ENCODE results near the gene DDX59. TPM values are rescaled to one million over a fixed set of nuclear protein-coding genes. Genes with fewer than 3 reads are reported as not detected.

Gene DDX59
- total and polyA plus RNA-seq, 9 of the 15 experiments (the other 6 are each of a cell fraction or from before 2014, with no cell fraction given): 8.3 to 30.4 (median 19.8) TPM

GRCh38 chr1:200620273-200621131 lies 49.2 kb downstream of the DDX59 start, which contains the start of gene KIF14 (continued):
- TF ChIP-seq TEAD4 (IDR thresholded peaks at IDR 0.05; ENCODE audit: low read length): 0 out of 2 replicates have a peak, but pooled peaks have one; percentile 5
- peak; percentile 82; the same call in 1 of the 2 replicates for TF ChIP-seq TEAD4 (CRISPR knock-in tag; IDR thresholded peaks at IDR 0.05; ENCODE audit: borderline replicate concordance)
- TF ChIP-seq KLF1 (tag; IDR thresholded peaks at IDR 0.05): peak; percentile 90
- peak; percentile 92 for TF ChIP-seq ARID4B (CRISPR knock-in tag; IDR thresholded peaks at IDR 0.05)
- TF ChIP-seq MCM7 (IDR thresholded peaks at IDR 0.05): no peak
- TF ChIP-seq, protein P1, sequence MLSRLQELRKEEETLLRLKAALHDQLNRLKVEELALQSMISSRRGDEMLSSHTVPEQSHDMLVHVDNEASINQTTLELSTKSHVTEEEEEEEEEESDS (CRISPR knock-in tag; IDR thresholded peaks at IDR 0.05): no peak
- TF ChIP-seq NR1H2 (CRISPR knock-in tag; IDR thresholded peaks at IDR 0.05): no peak
- TF ChIP-seq KAT8 (IDR thresholded peaks at IDR 0.05; ENCODE audit: low read depth): no peak
- no peak for TF ChIP-seq SMC3 (conservative IDR thresholded peaks at IDR 0.05; ENCODE audit: insufficient read depth, low read depth, low read length)
- TF ChIP-seq PRMT5 (CRISPR knock-in tag; IDR thresholded peaks at IDR 0.05): 0 out of 2 replicates have a peak, but pooled peaks have one; percentile 73

All from K562 (cell line).